HS-5 (cell line): ENCODE data around the gene CLDN20.

Experiments used
- DNase-seq: peaks from one replicate; pipeline ENCODE4 v3.0.0-alpha.2; 2012; ENCODE audit warnings: low read depth

The CLDN20 gene

GRCh38 chr6:155270561-155271091 is 6.8 kb downstream of the CLDN20 start:
- DNase-seq, result no peak

- no peak for DNase-seq
These were observed 7.3 kb downstream of the CLDN20 start for GRCh38 chr6:155271145-155271544.

GRCh38 chr6:155272353-155273232 is 8.8 kb downstream of the CLDN20 start:
- no peak for DNase-seq

- DNase-seq, result peak; percentile 70
These were observed 9.6 kb downstream of the CLDN20 start for GRCh38 chr6:155273431-155273830.

GRCh38 chr6:155274106-155274505 is 10.3 kb downstream of the CLDN20 start:
- no peak for DNase-seq

- peak; percentile 25 for DNase-seq
These were observed 10.7 kb downstream of the CLDN20 start for GRCh38 chr6:155274533-155274932.

GRCh38 chr6:155275808-155276480 is 12.1 kb downstream of the CLDN20 start:
- DNase-seq, result no peak

GRCh38 chr6:155276638-155277037 is 12.8 kb downstream of the CLDN20 start:
- no peak for DNase-seq

GRCh38 chr6:155278319-155279049 is 14.7 kb downstream of the CLDN20 start:
- no peak for DNase-seq

GRCh38 chr6:155284775-155285174 is 21.0 kb downstream of the CLDN20 start:
- DNase-seq, result no peak

GRCh38 chr6:155287762-155288161 is 23.9 kb downstream of the CLDN20 start:
- no peak for DNase-seq

GRCh38 chr6:155290491-155290890 is 26.7 kb downstream of the CLDN20 start:
- no peak for DNase-seq

- no peak for DNase-seq
These were observed 27.5 kb downstream of the CLDN20 start for GRCh38 chr6:155291291-155291690.

GRCh38 chr6:155292711-155293110 is 28.9 kb downstream of the CLDN20 start:
- DNase-seq, result no peak

GRCh38 chr6:155297669-155298068 is 33.9 kb downstream of the CLDN20 start:
- no peak for DNase-seq

- no peak for DNase-seq
These were observed 38.1 kb downstream of the CLDN20 start for GRCh38 chr6:155301867-155302266.

- no peak for DNase-seq
These were observed 39.6 kb downstream of the CLDN20 start for GRCh38 chr6:155303361-155303870.

GRCh38 chr6:155306958-155307357 is 43.1 kb downstream of the CLDN20 start:
- no peak for DNase-seq

GRCh38 chr6:155309150-155309549 is 45.3 kb downstream of the CLDN20 start:
- DNase-seq, result no peak

- DNase-seq, result peak; percentile 32
These were observed 46.8 kb downstream of the CLDN20 start for GRCh38 chr6:155310596-155310995.

- no peak for DNase-seq
These were observed 47.3 kb downstream of the CLDN20 start for GRCh38 chr6:155311086-155311485.

- DNase-seq, result no peak
These were observed 47.8 kb downstream of the CLDN20 start for GRCh38 chr6:155311583-155311982.
